ENCODE data around the gene EPHB1.

Gene EPHB1

GRCh38 chr3:134905647-134905935 is 110.5 kb downstream of the EPHB1 start:
- no peaks in the 10 kb centered on the region for H3K4me1 ChIP-seq (ENCODE audit: insufficient read depth, low read length, severe bottlenecking)
- no peak for TF ChIP-seq CTCF (IDR thresholded peaks at IDR 0.05; ENCODE audit: low read length)
- TF ChIP-seq EZH2 (IDR thresholded peaks at IDR 0.05; ENCODE audit: borderline replicate concordance, low read length), result no peak
- H3K4me3 ChIP-seq (ENCODE audit: low read depth, low read length, poor library complexity, severe bottlenecking), result no peak overlapping the region
- H2AFZ ChIP-seq (ENCODE audit: low read length), result no peak overlapping the region
- no peaks in the 10 kb centered on the region for H3K79me2 ChIP-seq (ENCODE audit: insufficient read depth, low read length)
- H3K4me2 ChIP-seq (ENCODE audit: low read length), result no peak overlapping the region
- H3F3A ChIP-seq (ENCODE audit: insufficient read depth, low read length), result no peaks in the 10 kb centered on the region
- no peaks in the 10 kb centered on the region for H3K36me3 ChIP-seq (ENCODE audit: insufficient read depth, low read length)
- H3K9ac ChIP-seq (ENCODE audit: low read length), result no peak overlapping the region
- H3K9me3 ChIP-seq (ENCODE audit: low read length), result no peaks in the 10 kb centered on the region
- no peaks in the 10 kb centered on the region for H3K9me2 ChIP-seq (ENCODE audit: low read depth, low read length)
- H3K27ac ChIP-seq (ENCODE audit: low read depth, low read length, poor library complexity, severe bottlenecking), result no peak overlapping the region
- peaks cover 3% of the 10 kb centered on the region; the same call in 1 of the 2 replicates for H3K27me3 ChIP-seq (ENCODE audit: insufficient read depth, low read length)
- no peaks in the 10 kb centered on the region for H4K20me1 ChIP-seq (ENCODE audit: insufficient read depth, low read length)

GRCh38 chr3:134908271-134908670 is 113.2 kb downstream of the EPHB1 start:
- H3K4me2 ChIP-seq (ENCODE audit: low read length), result no peak overlapping the region
- H3K36me3 ChIP-seq (ENCODE audit: insufficient read depth, low read length), result no peaks in the 10 kb centered on the region

GRCh38 chr3:134910026-134910425 is 115.0 kb downstream of the EPHB1 start:
- Histone ChIP-seq H3K4me1 (ENCODE audit: insufficient read depth, low read length, severe bottlenecking) (no peaks in the 10 kb centered on the region), H3F3A (ENCODE audit: insufficient read depth, low read length) (no peaks in the 10 kb centered on the region), H4K20me1 (ENCODE audit: insufficient read depth, low read length) (no peaks in the 10 kb centered on the region), H3K36me3 (ENCODE audit: insufficient read depth, low read length) (no peaks in the 10 kb centered on the region), H3K9ac (ENCODE audit: low read length) (no peak overlapping the region), H3K9me2 (ENCODE audit: low read depth, low read length) (no peaks in the 10 kb centered on the region), H3K4me2 (ENCODE audit: low read length) (no peak overlapping the region), H2AFZ (ENCODE audit: low read length) (no peak overlapping the region), H3K27ac (ENCODE audit: low read depth, low read length, poor library complexity, severe bottlenecking) (no peak overlapping the region), H3K27me3 (ENCODE audit: insufficient read depth, low read length) (no peaks in the 10 kb centered on the region; the same call in 1 of the 2 replicates), H3K4me3 (ENCODE audit: low read depth, low read length, poor library complexity, severe bottlenecking) (no peak overlapping the region), H3K9me3 (ENCODE audit: low read length) (no peaks in the 10 kb centered on the region), H3K79me2 (ENCODE audit: insufficient read depth, low read length) (no peaks in the 10 kb centered on the region)
- TF ChIP-seq CTCF (IDR thresholded peaks at IDR 0.05; ENCODE audit: low read length) (no peak), EZH2 (IDR thresholded peaks at IDR 0.05; ENCODE audit: borderline replicate concordance, low read length) (no peak)

More at GRCh38 chr3:134908271-134908670, 113.2 kb downstream of the EPHB1 start:
- TF ChIP-seq CTCF (IDR thresholded peaks at IDR 0.05; ENCODE audit: low read length), result no peak
- no peak for TF ChIP-seq EZH2 (IDR thresholded peaks at IDR 0.05; ENCODE audit: borderline replicate concordance, low read length)
- no peak overlapping the region for H2AFZ ChIP-seq (ENCODE audit: low read length)
- no peaks in the 10 kb centered on the region for H3F3A ChIP-seq (ENCODE audit: insufficient read depth, low read length)
- peaks cover 3% of the 10 kb centered on the region; the same call in 1 of the 2 replicates for H3K27me3 ChIP-seq (ENCODE audit: insufficient read depth, low read length)
- H3K9ac ChIP-seq (ENCODE audit: low read length), result no peak overlapping the region
- H3K79me2 ChIP-seq (ENCODE audit: insufficient read depth, low read length), result no peaks in the 10 kb centered on the region
- no peak overlapping the region for H3K27ac ChIP-seq (ENCODE audit: low read depth, low read length, poor library complexity, severe bottlenecking)
- no peak overlapping the region for H3K4me3 ChIP-seq (ENCODE audit: low read depth, low read length, poor library complexity, severe bottlenecking)
- H3K9me3 ChIP-seq (ENCODE audit: low read length), result no peaks in the 10 kb centered on the region
- H3K9me2 ChIP-seq (ENCODE audit: low read depth, low read length), result no peaks in the 10 kb centered on the region
- no peaks in the 10 kb centered on the region for H4K20me1 ChIP-seq (ENCODE audit: insufficient read depth, low read length)
- H3K4me1 ChIP-seq (ENCODE audit: insufficient read depth, low read length, severe bottlenecking), result no peaks in the 10 kb centered on the region
